OCI-LY3 (cell line): ENCODE results near the gene IL22RA1.

Experiments used
- H2AFZ ChIP-seq: fragments of 200-600, 300-600 bp; shearing (Covaris generic); 2 replicates; pipeline ENCODE4 v1.6.0; 2014; ENCODE audit warnings: antibody characterized with exemption, low read depth, low read length
- H3K27ac ChIP-seq: fragments of 200-600, 300-600 bp; sonication (generic); 2 replicates; pipeline ENCODE4 v1.5.1; 2014; ENCODE audit warnings: mild to moderate bottlenecking, low read length, moderate library complexity, mixed read lengths
- H3K27me3 ChIP-seq: fragments of 200-600, 300-600 bp; sonication (generic); 2 replicates; pipeline ENCODE4 v1.6.1; 2014; ENCODE audit warnings: low read depth, low read length, mixed read lengths
- H3K36me3 ChIP-seq: fragments of 200-600, 300-600 bp; sonication (generic); replicated peaks from 2 replicates; pipeline ENCODE3; 2014; ENCODE audit warnings: low read depth, low read length, mixed read lengths
- H3K4me1 ChIP-seq: fragments of 300-600, 200-600 bp; sonication (generic); 2 replicates; pipeline ENCODE4 v1.6.1; 2014; ENCODE audit warnings: low read length, mixed read lengths
- H3K4me2 ChIP-seq: fragments of 200-600, 300-600 bp; sonication (generic); 2 replicates; pipeline ENCODE4 v1.6.1; 2014; ENCODE audit warnings: low read length, mixed read lengths
- H3K4me3 ChIP-seq: fragments of 300-600, 200-600 bp; sonication (generic); 2 replicates; pipeline ENCODE4 v1.5.1; 2014; ENCODE audit warnings: antibody characterized with exemption, mild to moderate bottlenecking, low read length, moderate library complexity
- H3K79me2 ChIP-seq: fragments of 300-600, 200-600 bp; shearing (Covaris generic); 2 replicates; pipeline ENCODE4 v1.6.1; 2014; ENCODE audit warnings: mild to moderate bottlenecking, low read length, mixed read lengths
- H3K9ac ChIP-seq: fragments of 300-600, 200-600 bp; shearing (Covaris generic); 2 replicates; pipeline ENCODE4 v1.6.0; 2014; ENCODE audit warnings: mild to moderate bottlenecking, low read length, moderate library complexity
- H3K9me3 ChIP-seq: fragments of 200-600, 300-600 bp; shearing (Covaris generic); 2 replicates; pipeline ENCODE4 v1.6.1; 2014; ENCODE audit warnings: low read length, mixed read lengths; ENCODE audit not compliant: insufficient read depth
- H4K20me1 ChIP-seq: fragments of 200-600, 300-600 bp; sonication (generic); 2 replicates; pipeline ENCODE4 v1.6.1; 2016; ENCODE audit warnings: low read length, mixed read lengths; ENCODE audit not compliant: insufficient read depth
- CTCF ChIP-seq: fragments of 200-600, 300-600 bp; sonication (generic); IDR thresholded peaks from 2 replicates; pipeline ENCODE4 v1.5.1; 2014; ENCODE audit warnings: antibody characterized with exemption, low read length, low read depth
- EZH2phosphoT487 ChIP-seq: fragments of 200-600 bp; shearing (Covaris generic); IDR thresholded peaks from 2 replicates; pipeline ENCODE4 v1.6.1; 2018; ENCODE audit warnings: antibody characterized with exemption, mixed run types, low read depth

The IL22RA1 gene

GRCh38 chr1:24107462-24108138 is 35.3 kb downstream of the IL22RA1 start:
- Histone ChIP-seq H2AFZ (no peak overlapping the region), H3K4me1 (no peaks in the 10 kb centered on the region), H3K9me3 (no peaks in the 10 kb centered on the region), H3K27me3 (no peaks in the 10 kb centered on the region), H3K27ac (no peak overlapping the region), H3K36me3 (no peaks in the 10 kb centered on the region), H4K20me1 (no peaks in the 10 kb centered on the region), H3K79me2 (no peaks in the 10 kb centered on the region), H3K4me2 (no peak overlapping the region), H3K9ac (no peak overlapping the region), H3K4me3 (no peak overlapping the region)
- TF ChIP-seq CTCF (no peak), EZH2phosphoT487 (no peak)

GRCh38 chr1:24105368-24106160 is 37.4 kb downstream of the IL22RA1 start:
- no peak overlapping the region for H2AFZ ChIP-seq
- no peak overlapping the region for H3K27ac ChIP-seq
- H3K4me3 ChIP-seq = no peak overlapping the region
- no peaks in the 10 kb centered on the region for H3K79me2 ChIP-seq
- no peaks in the 10 kb centered on the region for H4K20me1 ChIP-seq
- no peaks in the 10 kb centered on the region for H3K27me3 ChIP-seq
- no peak overlapping the region for H3K9ac ChIP-seq
- TF ChIP-seq CTCF (no peak), EZH2phosphoT487 (no peak)
- H3K36me3 ChIP-seq = no peaks in the 10 kb centered on the region
- no peaks in the 10 kb centered on the region for H3K4me1 ChIP-seq
- no peaks in the 10 kb centered on the region for H3K9me3 ChIP-seq
- H3K4me2 ChIP-seq = no peak overlapping the region

DNA sequence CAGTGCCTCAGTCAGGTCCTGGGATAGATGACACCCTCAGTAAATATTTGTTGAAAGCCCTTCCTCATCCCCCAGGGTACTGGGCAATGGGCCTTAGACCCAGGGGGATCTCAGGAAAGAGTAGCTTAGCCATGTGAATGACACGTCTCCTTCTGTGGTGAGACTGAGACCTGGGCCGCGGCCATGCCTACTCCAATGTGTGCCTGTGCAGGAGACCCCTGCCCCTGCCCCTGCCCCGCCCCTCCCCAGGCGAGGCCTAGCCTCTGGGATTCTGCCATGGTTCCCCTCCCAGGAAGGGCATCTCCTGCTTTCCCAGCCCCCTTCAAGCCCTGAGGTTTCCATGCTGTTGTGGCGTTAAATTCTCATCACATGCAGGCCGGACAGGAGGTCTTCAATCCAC is 38.1 kb downstream of the IL22RA1 start:
- H3K27ac ChIP-seq = no peak overlapping the region
- no peak for TF ChIP-seq EZH2phosphoT487
- TF ChIP-seq CTCF = no peak
- H3K79me2 ChIP-seq = no peaks in the 10 kb centered on the region
- H3K9me3 ChIP-seq = no peaks in the 10 kb centered on the region
- no peaks in the 10 kb centered on the region for H3K27me3 ChIP-seq
- no peaks in the 10 kb centered on the region for H3K36me3 ChIP-seq
- no peak overlapping the region for H3K9ac ChIP-seq
- H4K20me1 ChIP-seq = no peaks in the 10 kb centered on the region
- no peak overlapping the region for H2AFZ ChIP-seq
- no peaks in the 10 kb centered on the region for H3K4me1 ChIP-seq
- no peak overlapping the region for H3K4me3 ChIP-seq
- no peak overlapping the region for H3K4me2 ChIP-seq

GRCh38 chr1:24103879-24104278 is 39.1 kb downstream of the IL22RA1 start:
- Histone ChIP-seq H3K36me3 (no peaks in the 10 kb centered on the region), H3K27me3 (no peaks in the 10 kb centered on the region), H3K27ac (no peak overlapping the region), H3K79me2 (no peaks in the 10 kb centered on the region), H3K4me2 (no peak overlapping the region), H3K4me1 (no peaks in the 10 kb centered on the region), H3K4me3 (no peak overlapping the region), H4K20me1 (no peaks in the 10 kb centered on the region), H3K9me3 (no peaks in the 10 kb centered on the region), H3K9ac (no peak overlapping the region), H2AFZ (no peak overlapping the region)
- TF ChIP-seq CTCF = no peak
- no peak for TF ChIP-seq EZH2phosphoT487
